Measurements from ENCODE around the gene FYN.

DNA sequence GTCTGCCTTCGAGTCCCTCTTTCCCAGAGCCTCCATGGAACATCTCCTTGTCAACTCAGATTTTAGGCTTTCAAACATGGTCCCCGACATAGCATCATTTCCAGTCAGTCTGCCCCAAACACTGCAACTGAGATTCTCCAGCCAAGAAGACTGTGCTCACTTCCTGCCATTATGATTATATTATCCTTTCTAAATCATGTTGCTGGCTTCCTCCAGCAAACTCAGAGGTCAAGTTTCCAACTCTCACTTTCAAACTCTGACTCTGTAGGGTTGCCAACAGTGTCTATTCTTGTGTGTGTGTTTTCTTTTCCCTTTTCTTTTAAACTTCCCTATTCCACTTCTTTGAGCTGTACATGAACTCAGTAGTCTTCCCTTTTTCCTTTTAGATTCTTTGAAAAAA lies 206.4 kb downstream of the FYN start:
- TF ChIP-seq TAF1 (IDR thresholded peaks at IDR 0.05; ENCODE audit: borderline replicate concordance, low read depth, low read length) (no peak), POLR2A (IDR thresholded peaks at IDR 0.05; ENCODE audit: low read depth, low read length) (no peak), POLR2AphosphoS5 (IDR thresholded peaks at IDR 0.05; ENCODE audit: low read depth, low read length) (no peak)
